HUDEP-2 (cell line): Measurements from ENCODE around the gene SUFU.
"Not testable (repeated sequence)": the region's sequence is repeated elsewhere in the genome, so short reads cannot be mapped to it uniquely, and the experiment has no call there.

Source experiments
- DNase-seq, 76 experiments: peaks; one replicate each; lab custom pipeline; 2025; ENCODE audit not compliant: unreplicated experiment in 76 of 76; lab: John Stamatoyannopoulos, UW

The SUFU gene

GRCh38 chr10:102661658-102662028, 157.9 kb downstream of the SUFU start:
- no peak for DNase-seq

GRCh38 chr10:102665904-102666509, 162.2 kb downstream of the SUFU start:
- no peak for DNase-seq

- not testable (repeated sequence) for DNase-seq
Measured at GRCh38 chr10:102667411-102667810, 163.6 kb downstream of the SUFU start.

GRCh38 chr10:102668326-102669107, 164.7 kb downstream of the SUFU start:
- DNase-seq = no peak

GRCh38 chr10:102669206-102670064, 165.7 kb downstream of the SUFU start:
- peak in 71 of 76 experiments; percentile 20 to 82 (median 60) for DNase-seq

GRCh38 chr10:102670065-102670670, 166.4 kb downstream of the SUFU start:
- DNase-seq = no peak

- peak in 53 of 76 experiments; percentile 8 to 64 (median 34) for DNase-seq
Measured at GRCh38 chr10:102670871-102671434, 167.2 kb downstream of the SUFU start.

GRCh38 chr10:102673236-102673818, 169.6 kb downstream of the SUFU start:
- no peak for DNase-seq

- peak in 74 of 76 experiments; percentile 42 to 94 (median 80) for DNase-seq
Measured at GRCh38 chr10:102673819-102674511, 170.2 kb downstream of the SUFU start.

GRCh38 chr10:102674566-102674965, 170.8 kb downstream of the SUFU start:
- DNase-seq = peak in 40 of 76 experiments; percentile 4 to 65 (median 36)

- DNase-seq = no peak
Measured at GRCh38 chr10:102675011-102675665, 171.4 kb downstream of the SUFU start.

- no peak for DNase-seq
Measured at GRCh38 chr10:102675666-102676533, 172.1 kb downstream of the SUFU start.

- DNase-seq = no peak
Measured at GRCh38 chr10:102676534-102677315, 173.0 kb downstream of the SUFU start.

- DNase-seq = no peak
Measured at GRCh38 chr10:102677331-102678067, 173.7 kb downstream of the SUFU start.

- DNase-seq = no peak
Measured at GRCh38 chr10:102678068-102678400, 174.3 kb downstream of the SUFU start.

- peak in 55 of 76 experiments; percentile 10 to 75 (median 40) for DNase-seq
Measured at GRCh38 chr10:102678842-102679289, 175.1 kb downstream of the SUFU start.

GRCh38 chr10:102679596-102679995, 175.8 kb downstream of the SUFU start:
- no peak for DNase-seq
